ENCODE results near the gene PRKCB. TPM values are rescaled to one million over a fixed set of nuclear protein-coding genes. Genes with fewer than 3 reads are reported as not detected.

PRKCB gene
- total and polyA plus RNA-seq, 7 donors, result 0.13 to 1.5 (median 0.83) TPM

DNA sequence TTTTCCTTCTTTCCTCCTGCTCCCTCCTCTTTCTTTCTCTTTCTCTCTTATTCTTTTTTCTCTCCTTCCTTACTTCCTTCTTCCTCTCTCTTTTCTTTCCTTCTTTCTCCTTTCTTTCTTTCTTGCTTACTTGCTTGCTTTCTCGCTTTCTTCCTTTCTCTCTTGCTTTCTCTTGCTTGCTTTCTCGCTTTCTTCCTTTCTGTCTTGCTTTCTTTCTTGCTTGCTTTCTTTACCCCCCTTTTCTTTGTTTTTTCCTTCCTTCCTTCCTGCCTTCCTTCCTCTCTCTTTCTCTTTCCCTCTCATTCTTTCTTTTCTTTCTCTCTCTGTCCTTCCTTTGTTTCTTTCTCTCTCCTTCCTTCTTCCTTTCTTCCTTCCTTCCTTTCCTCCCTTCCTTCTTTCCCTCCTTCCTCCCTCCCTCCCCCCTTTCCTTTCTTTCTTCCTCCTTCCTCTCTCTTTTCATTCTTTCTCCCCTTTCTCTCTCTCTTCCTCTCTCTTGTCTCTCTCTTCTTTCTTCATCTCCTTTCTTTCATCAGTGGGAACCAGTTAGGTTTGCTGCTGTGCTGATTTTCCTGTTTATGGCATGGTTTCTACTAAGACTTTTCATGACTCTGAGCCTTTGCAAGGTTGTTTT is 277.4 kb downstream of the PRKCB start:
- Histone ChIP-seq H3K4me3 (no peak overlapping the region), H3K9me3 (no peaks in the 10 kb centered on the region), H3K4me1 (no peaks in the 10 kb centered on the region), H3K27ac (no peak overlapping the region), H3K36me3 (ENCODE audit: insufficient read depth in 1 of 2, low read depth in 1 of 2) (no peaks in the 10 kb centered on the region), H3K27me3 (ENCODE audit: insufficient read depth in 3 of 3, low read length in 2 of 3) (no peaks in the 10 kb centered on the region)
- TF ChIP-seq, protein P1, sequence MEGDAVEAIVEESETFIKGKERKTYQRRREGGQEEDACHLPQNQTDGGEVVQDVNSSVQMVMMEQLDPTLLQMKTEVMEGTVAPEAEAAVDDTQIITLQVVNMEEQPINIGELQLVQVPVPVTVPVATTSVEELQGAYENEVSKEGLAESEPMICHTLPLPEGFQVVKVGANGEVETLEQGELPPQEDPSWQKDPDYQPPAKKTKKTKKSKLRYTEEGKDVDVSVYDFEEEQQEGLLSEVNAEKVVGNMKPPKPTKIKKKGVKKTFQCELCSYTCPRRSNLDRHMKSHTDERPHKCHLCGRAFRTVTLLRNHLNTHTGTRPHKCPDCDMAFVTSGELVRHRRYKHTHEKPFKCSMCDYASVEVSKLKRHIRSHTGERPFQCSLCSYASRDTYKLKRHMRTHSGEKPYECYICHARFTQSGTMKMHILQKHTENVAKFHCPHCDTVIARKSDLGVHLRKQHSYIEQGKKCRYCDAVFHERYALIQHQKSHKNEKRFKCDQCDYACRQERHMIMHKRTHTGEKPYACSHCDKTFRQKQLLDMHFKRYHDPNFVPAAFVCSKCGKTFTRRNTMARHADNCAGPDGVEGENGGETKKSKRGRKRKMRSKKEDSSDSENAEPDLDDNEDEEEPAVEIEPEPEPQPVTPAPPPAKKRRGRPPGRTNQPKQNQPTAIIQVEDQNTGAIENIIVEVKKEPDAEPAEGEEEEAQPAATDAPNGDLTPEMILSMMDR (IDR thresholded peaks at IDR 0.05), result no peak
- intact Hi-C loops (cut with DNase I), result no loop called here
- ATAC-seq (no peak), DNase-seq (no peak)
- WGBS, 3 donors, result 80 to 88% (median 84%) methylated on average over 2 of the region's 2 CpGs

DNA sequence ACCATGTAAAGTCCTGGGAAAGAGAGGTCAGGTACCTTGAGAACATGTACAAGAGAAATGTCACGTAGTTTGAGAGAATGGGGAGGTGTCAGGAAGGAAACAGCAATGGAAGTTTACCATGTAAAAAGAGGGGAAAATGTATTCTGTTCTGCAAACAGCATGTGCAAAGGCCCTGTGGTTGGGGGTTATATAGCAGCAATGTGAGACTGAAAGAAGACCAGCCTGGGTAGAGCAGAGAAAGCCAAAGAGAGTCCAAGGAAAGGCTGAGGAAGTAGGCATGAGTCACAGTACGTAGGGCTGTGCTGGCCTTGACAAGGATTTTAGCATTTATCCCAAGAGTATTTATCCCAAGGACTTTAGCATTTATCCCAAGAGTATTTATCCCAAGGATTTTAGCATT is 279.1 kb downstream of the PRKCB start:
- Histone ChIP-seq H3K27me3 (ENCODE audit: insufficient read depth in 3 of 3, low read length in 2 of 3) (no peaks in the 10 kb centered on the region), H3K4me1 (no peaks in the 10 kb centered on the region), H3K4me3 (no peak overlapping the region), H3K9me3 (no peaks in the 10 kb centered on the region), H3K36me3 (ENCODE audit: insufficient read depth in 1 of 2, low read depth in 1 of 2) (no peaks in the 10 kb centered on the region), H3K27ac (no peak overlapping the region)
- intact Hi-C loops (cut with DNase I), result loop anchor here in 1 of 2 donors (5.0 kb wide), 1 partner anchor 1797 kb away; no protein-coding TSS in a partner anchor
- 66 to 73% (median 68%) methylated on average over 2 of the region's 2 CpGs for WGBS, 3 donors
- ATAC-seq (no peak), DNase-seq (no peak)
- TF ChIP-seq, protein P1 (IDR thresholded peaks at IDR 0.05), result no peak

DNA sequence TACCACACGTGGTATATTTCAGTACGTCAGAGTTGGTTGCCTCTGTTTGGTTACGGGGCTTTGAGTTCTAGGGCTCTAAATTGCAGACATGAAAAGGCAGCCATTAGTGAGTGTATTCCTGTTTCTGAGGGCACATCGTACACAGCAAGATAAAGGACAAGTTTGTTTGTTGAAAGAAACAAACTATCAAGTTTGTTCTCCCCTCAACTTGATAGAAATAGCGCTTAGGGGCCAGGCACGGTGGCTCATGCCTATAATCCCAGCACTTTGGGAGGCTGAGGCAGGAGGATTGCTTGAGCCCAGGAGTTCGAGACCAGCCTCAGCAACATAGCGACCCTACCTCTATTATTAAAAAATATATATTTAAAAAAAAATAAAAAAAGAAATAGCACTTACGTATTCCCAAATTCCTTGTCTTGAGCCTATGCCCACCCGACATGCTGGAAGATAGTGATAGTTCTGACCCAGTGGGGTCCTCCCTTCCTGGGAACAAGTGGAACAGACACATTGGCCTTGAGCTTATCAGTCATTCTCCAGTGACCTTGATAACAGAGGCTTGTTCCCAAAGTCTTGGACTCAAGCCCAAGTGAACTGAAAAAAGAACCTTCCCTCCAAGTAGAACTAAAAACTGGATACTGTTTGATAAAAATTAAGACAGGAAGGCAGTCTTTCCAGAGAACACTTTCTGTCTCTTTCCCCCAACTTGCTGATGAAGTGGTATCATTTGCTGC is 280.4 kb downstream of the PRKCB start:
- no peaks in the 10 kb centered on the region for H3K27me3 ChIP-seq (ENCODE audit: insufficient read depth in 3 of 3, low read length in 2 of 3)
- 77 to 83% (median 78%) methylated on average over 10 of the region's 10 CpGs for WGBS, 3 donors
- TF ChIP-seq, protein P1 (IDR thresholded peaks at IDR 0.05), result no peak
- H3K27ac ChIP-seq, result no peak overlapping the region
- H3K9me3 ChIP-seq, result no peaks in the 10 kb centered on the region
- no peak overlapping the region for H3K4me3 ChIP-seq
- DNase-seq (no peak), ATAC-seq (no peak)
- no peaks in the 10 kb centered on the region for H3K4me1 ChIP-seq
- intact Hi-C loops (cut with DNase I), result loop anchor here in 1 of 2 donors (5.0 kb wide), 1 partner anchor 1796 kb away; no protein-coding TSS in a partner anchor
- no peaks in the 10 kb centered on the region for H3K36me3 ChIP-seq (ENCODE audit: insufficient read depth in 1 of 2, low read depth in 1 of 2)

DNA sequence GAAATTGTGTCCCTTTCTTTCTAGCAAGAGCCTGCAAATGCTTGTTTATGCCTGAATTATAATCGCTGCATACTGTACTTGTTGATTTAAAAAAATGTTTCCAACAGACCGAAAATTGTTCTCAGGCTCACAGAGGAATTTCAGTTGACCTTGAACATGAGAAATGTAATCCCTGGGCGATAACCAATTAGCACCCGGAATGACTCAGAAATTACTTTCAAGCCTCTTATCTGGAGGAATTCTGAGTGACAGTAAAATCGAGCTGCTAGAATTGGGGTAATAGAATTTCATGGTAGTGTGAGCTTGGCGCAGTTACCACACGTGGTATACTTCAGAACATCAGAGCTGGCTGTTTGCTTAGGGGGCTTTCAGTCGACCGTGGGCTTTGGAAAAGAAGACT is 281.2 kb downstream of the PRKCB start:
- no peak overlapping the region for H3K4me3 ChIP-seq
- no peaks in the 10 kb centered on the region for H3K27me3 ChIP-seq (ENCODE audit: insufficient read depth in 3 of 3, low read length in 2 of 3)
- intact Hi-C loops (cut with DNase I), result loop anchor here in 1 of 2 donors (5.0 kb wide), 1 partner anchor 1795 kb away; no protein-coding TSS in a partner anchor
- 24 to 39% (median 37%) methylated on average over 9 of the region's 9 CpGs for WGBS, 3 donors
- ATAC-seq, result no peak
- no peak for DNase-seq
- no peaks in the 10 kb centered on the region for H3K36me3 ChIP-seq (ENCODE audit: insufficient read depth in 1 of 2, low read depth in 1 of 2)
- TF ChIP-seq, protein P1 (IDR thresholded peaks at IDR 0.05), result no peak
- no peaks in the 10 kb centered on the region for H3K9me3 ChIP-seq
- no peaks in the 10 kb centered on the region for H3K4me1 ChIP-seq
- no peak overlapping the region for H3K27ac ChIP-seq
